GM18520 (cell line): Measurements from ENCODE around the gene CR1.
"Not testable (repeated sequence)": the region's sequence is repeated elsewhere in the genome, so short reads cannot be mapped to it uniquely, and the experiment has no call there.

Experiments used
- ATAC-seq: cut with Tn5 transposase; IDR thresholded peaks from one replicate; pipeline ENCODE4 v1.9.1; 2021; ENCODE audit not compliant: unreplicated experiment

CR1 gene

DNA sequence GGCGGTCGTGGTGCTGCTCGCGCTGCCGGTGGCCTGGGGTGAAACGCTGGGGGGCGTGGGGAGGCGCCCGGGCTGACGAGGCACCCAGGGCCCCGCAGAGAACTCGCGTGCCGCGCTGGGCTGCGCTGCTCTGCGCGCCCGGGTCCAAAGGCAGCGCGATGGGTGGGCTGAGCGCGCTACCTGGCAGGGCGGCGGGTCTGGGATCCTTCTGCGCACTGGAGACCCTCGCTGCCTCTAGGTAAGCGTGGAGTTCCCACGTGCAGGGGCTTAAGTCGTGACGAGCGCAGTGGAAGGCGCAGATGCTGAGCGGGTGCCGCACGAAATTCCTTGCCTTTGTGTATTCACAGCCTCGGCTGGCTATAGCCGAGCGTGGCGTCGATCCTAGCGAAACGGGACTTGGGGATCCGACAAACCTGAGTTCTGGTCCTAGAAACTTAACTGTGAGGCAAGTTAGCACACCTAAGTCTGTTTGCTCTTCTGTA is 173.6 kb downstream of the CR1 start:
- ATAC-seq: no peak

DNA sequence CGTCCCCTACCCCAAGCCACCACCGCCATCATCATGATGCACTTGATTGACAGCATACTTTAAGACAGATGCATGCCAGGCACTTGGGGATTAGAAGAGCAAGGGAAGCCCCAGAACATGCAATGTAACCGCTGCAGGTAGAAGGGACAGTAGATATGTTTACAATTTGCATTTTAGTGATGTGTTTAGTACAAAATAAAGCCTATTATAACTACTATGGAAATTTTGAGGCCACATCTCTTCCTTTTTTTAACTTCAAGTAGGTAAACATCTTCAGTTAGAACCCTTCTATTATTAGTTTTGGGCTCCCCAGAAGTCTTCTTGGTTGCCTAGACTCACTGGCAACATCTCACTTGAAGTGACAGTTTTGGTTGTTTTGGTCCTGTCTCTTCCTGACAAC is 174.2 kb downstream of the CR1 start:
- ATAC-seq: peak; percentile 72

DNA sequence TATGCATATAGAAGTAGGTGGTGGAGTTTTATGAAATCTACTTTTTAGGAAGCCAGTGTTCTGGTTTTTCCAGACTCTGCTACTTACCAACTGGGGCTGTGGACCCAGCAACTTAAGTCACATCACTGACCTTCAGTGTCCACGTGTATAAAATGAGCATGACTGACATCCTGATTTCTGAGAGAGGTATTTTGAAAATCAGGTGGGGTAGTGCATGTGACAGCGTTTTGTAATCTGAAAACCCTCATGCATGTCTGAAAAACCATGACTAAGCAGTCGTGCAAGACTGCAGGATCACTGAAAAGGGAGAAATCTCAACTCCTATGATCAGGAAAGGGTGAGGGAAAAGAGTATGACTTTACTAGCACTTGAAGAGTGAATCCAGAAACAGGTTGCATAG is 175.0 kb downstream of the CR1 start:
- ATAC-seq: no peak

GRCh38 chr1:207672522-207673130 is 176.7 kb downstream of the CR1 start:
- no peak for ATAC-seq

DNA sequence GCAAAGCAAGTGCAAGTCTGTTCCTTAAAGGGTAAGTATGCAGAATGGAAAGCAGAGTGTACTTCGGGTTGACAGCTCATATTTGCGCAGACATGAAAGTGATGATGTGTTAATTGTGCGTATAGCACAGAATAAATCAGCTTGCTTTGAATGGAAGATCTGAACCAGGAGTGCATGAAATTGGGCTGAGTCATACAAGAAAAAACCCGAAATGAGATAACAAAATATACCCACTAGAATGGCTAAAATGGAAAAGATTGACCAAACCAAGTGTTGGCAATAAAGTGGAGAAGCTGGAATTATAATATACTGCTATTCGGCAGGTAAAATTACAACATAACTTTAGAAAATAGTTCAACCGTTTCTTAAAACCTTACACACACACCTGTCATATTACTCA is 177.4 kb downstream of the CR1 start:
- no peak for ATAC-seq

DNA sequence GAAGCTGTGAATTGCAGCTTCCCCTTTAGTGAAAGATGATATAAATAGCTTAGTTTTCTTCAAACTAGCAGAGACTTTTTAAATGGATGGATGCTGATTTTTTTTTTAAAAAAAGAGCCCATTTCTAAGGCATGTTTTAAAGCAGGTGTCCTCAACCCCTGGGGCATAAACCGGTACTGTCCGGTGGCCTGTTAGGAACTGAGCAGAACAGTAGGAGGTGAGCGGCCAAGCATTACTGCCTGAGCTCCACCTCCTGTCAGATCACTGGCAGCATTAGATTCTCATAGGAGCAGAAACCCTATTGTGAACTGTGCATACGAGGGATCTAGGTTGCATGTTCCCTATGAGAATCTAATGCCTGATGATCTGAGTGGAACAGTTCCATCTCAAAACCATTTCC is 180.2 kb downstream of the CR1 start:
- ATAC-seq: no peak

GRCh38 chr1:207680590-207681388 is 184.8 kb downstream of the CR1 start:
- ATAC-seq: not testable (repeated sequence)

- not testable (repeated sequence) for ATAC-seq
Observed at GRCh38 chr1:207682872-207683434, 187.0 kb downstream of the CR1 start.

DNA sequence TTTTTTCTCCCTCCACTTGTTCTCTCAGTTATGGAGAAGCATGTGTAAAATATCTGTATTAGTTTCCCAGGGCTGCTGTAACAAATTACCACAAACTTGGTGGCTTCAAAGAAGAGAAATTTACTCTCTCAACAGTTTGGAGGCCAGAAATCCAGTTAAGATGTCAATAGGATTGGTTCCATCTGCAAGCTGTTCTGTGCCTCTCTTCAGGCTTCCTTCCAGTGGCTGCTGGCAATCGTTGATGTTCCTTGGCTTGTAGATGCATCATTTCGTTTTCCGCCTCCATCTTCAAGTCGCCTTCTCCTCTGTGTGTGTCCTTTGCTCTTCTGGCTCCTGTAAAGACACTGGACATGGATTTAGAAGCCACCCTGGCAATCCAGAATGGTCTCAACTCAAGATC is 194.6 kb downstream of the CR1 start:
- not testable (repeated sequence) for ATAC-seq

DNA sequence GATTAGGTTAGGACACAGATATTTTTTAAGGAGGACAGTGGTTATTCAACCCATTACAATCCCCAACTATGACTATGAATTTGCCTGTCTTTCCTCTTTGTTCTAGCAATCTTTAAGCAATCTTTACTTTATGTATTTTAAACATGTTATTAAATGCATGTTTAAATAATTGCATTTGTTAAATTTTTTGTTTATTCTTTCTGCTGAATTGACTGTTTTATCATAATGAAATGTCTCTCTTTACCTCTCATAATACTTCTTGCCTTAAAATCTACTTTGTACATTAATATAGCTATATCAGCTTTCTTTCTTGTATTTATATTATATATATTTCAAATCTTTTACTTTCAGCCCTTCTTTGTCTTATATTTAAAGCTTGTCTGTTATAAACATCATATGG is 195.1 kb downstream of the CR1 start:
- no peak for ATAC-seq
